HFF-Myc (cell line): ENCODE results near the gene TANGO6.
A peak's percentile ranks its signal among the peaks of the same experiment; 100 is the strongest.

ENCODE experiments used
- DNase-seq: peaks from one replicate; pipeline ENCODE4 v3.0.0-alpha.2; 2011; ENCODE audit warnings: low read depth; ENCODE audit errors: extremely low read depth
- H3K4me3 ChIP-seq: replicated peaks from 2 replicates; pipeline ENCODE4 v1.5.1; 2011; ENCODE audit warnings: low read depth, mild to moderate bottlenecking, control low read depth, low read length
- TF ChIP-seq, protein P1 (sequence below): IDR thresholded peaks from 2 replicates; pipeline ENCODE4 v1.5.1; 2012; ENCODE audit warnings: mild to moderate bottlenecking, low read depth, low read length, control low read depth; ENCODE audit errors: missing control alignments

The TANGO6 gene

DNA sequence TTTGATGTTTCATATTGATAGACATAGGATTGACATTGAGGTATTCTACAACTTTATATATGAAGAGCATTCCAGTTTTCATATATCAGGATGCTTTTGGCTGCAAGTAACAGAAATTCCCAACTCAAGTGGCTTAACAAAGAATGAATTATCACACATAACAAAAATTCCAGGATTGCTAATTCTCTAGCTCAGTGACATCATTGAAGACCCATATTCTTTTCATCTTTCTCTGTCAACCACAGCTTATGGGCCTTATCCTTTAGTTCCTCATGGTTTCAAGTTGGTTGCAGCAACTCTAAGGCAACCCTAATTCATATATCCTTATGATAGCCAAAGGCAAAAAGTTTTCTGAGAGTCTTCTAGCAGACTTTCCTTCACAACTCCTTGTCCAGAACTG lies 170.7 kb downstream of the TANGO6 start:
- DNase-seq = no peak
- no peak overlapping the region for H3K4me3 ChIP-seq
- TF ChIP-seq, protein P1, sequence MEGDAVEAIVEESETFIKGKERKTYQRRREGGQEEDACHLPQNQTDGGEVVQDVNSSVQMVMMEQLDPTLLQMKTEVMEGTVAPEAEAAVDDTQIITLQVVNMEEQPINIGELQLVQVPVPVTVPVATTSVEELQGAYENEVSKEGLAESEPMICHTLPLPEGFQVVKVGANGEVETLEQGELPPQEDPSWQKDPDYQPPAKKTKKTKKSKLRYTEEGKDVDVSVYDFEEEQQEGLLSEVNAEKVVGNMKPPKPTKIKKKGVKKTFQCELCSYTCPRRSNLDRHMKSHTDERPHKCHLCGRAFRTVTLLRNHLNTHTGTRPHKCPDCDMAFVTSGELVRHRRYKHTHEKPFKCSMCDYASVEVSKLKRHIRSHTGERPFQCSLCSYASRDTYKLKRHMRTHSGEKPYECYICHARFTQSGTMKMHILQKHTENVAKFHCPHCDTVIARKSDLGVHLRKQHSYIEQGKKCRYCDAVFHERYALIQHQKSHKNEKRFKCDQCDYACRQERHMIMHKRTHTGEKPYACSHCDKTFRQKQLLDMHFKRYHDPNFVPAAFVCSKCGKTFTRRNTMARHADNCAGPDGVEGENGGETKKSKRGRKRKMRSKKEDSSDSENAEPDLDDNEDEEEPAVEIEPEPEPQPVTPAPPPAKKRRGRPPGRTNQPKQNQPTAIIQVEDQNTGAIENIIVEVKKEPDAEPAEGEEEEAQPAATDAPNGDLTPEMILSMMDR = no peak

DNA sequence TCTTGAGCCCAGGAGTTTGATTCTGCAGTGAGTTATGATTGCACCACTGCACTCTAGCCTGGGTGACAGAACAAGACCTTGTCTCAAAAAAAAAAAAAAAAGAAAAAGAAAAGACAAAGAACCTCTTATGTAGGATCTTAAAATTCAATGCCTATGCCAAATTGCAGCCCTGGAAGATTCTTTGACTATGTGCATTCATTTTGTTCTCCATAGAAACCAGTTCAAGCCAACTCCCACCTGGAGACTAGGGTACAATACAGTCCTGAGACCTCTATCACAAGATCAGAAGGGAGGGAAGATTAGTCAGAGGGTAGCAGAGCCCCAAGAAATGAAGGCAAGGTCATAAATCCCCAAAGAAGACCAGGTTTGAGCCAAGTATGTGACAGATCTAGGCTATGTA lies 171.5 kb downstream of the TANGO6 start:
- DNase-seq = no peak
- no peak overlapping the region for H3K4me3 ChIP-seq
- TF ChIP-seq, protein P1 = no peak

DNA sequence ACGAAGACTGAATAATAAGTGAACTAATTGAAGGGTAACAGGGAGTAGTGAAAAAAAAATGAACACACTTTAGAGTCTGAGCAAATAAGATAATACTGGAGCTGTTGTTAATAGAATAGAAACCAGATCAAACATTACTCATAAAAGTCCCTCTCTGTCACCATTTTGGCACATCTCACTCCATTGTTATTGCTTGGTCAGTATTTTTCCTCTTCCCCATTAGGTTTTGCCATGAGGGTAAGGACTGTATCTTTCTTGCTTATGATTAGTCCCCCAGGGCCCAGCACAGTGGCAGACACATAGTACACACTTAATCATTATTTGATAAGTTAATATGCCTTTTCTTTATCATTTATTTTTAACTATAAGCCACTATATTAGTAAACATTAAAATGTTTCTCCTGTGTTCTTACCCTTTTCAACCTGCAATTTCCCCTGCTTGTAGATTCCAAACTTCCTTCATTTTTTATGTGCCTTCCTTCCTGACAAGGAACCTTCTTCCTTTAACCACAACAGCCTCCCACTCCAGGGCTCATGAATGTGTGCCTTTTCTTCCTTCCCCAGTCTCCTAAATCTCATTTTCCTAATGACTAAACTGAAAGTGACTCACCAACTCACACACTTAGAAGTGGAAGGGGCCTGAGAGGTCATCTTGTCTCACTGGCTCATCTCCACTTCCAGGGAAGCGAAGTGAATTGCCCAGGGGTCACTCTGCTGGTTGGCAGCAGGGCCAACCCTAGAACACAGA lies 173.9 kb downstream of the TANGO6 start:
- peak; percentile 20 for DNase-seq
- H3K4me3 ChIP-seq = no peak overlapping the region
- TF ChIP-seq, protein P1 = no peak

DNA sequence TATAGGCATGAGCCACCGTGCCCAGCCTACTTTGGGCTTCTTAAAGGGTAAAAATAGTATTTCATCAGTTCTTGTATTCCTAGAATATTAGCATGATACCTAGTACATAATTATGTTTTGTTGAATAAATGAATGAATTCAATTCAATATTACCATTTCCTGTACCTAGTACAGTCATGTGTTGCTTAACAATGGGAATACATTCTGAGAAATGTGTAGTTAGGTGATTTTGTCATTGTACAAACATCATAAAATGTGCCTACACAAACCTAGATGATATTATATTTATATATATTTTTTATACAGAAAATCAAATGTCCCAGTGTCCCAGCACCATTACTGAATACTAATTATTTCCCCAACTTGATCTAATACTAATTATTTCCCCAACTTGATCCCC lies 176.5 kb downstream of the TANGO6 start:
- no peak for DNase-seq
- no peak overlapping the region for H3K4me3 ChIP-seq
- TF ChIP-seq, protein P1 = no peak

DNA sequence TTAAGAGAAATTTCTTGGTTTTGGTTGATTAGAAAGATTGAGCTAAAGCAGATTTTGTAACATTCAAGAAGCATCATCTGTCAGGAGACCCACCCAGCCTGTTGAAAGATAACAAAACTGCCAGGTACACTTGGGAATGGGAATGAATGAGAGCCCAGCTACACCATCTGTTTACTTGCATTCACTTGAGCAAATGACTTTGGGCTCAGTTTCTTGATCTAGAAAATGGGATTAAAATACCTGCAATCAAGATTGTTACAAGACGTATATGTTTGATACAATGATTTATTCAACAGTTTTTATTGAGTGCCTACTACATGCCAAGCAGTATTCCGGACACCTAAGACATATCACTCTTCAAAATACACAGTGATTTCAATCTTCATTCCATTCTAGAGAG lies 185.8 kb downstream of the TANGO6 start:
- TF ChIP-seq, protein P1 = no peak
- no peak for DNase-seq
- H3K4me3 ChIP-seq = no peak overlapping the region

DNA sequence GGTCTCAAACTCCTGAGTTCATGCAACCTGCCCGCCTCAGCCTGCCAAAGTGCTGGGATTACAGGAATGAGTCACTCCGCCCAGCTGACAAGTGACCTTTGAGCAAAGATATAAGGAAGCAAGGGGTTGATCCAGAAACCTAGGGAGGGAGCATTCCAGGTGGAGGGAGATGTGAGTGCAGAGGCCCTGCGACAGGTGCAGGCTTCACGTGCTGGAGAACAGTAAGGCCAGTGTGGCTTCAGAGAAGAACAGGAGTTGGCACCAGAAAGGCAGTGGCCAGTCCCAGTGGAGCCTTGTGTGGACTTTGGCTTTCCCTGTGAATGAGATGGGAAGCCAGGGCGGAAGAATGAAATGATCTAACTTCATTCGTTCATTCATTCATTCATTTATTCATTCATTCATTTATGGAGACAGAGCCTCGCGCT lies 188.6 kb downstream of the TANGO6 start:
- TF ChIP-seq, protein P1 = no peak
- H3K4me3 ChIP-seq = no peak overlapping the region
- no peak for DNase-seq
